B cell (primary cell): ENCODE results near the gene DHX8. TPM values are rescaled to one million over a fixed set of nuclear protein-coding genes. Genes with fewer than 3 reads are reported as not detected.
A peak's percentile ranks its signal among the peaks of the same experiment; 100 is the strongest.

Source experiments
- ATAC-seq: fragments of 200-7000 bp; cut with Tn5 transposase; one replicate; pipeline ENCODE4 v1.10.0; 2021; ENCODE audit warnings: low read depth, mild to moderate bottlenecking, moderate number of reproducible peaks, moderate library complexity
- CTCF ChIA-PET: fragments of 350-600 bp; sonication (Branson Sonifier 250); formaldehyde crosslinking; loops from one replicate; lab custom pipeline; 2021; ENCODE audit warnings: antibody characterized with exemption, inconsistent platforms; lab: Charles Lee
- POLR2A ChIA-PET: fragments of 350-600 bp; sonication (Branson Sonifier 250); formaldehyde crosslinking; loops from one replicate; lab custom pipeline; 2021; ENCODE audit warnings: antibody characterized with exemption; lab: Charles Lee
- DNase-seq: peaks from one replicate; pipeline ENCODE4 v3.0.0; 2013
- H2AFZ ChIP-seq: 2 replicates; pipeline ENCODE4 v1.6.1; 2012; ENCODE audit warnings: mild to moderate bottlenecking, low read depth, low read length; ENCODE audit not compliant: insufficient read depth, poor library complexity, severe bottlenecking
- H3K27ac ChIP-seq, 2 donors: 1 replicate in 1 of 2; 2 replicates in 1 of 2; pipeline ENCODE4 v1.5.1; 2012 to 2013; ENCODE audit warnings: low read length in 2 of 2, mild to moderate bottlenecking in 2 of 2, moderate library complexity in 1 of 2
- H3K27me3 ChIP-seq, 4 experiments: fragments of 200-600 bp in 1 of 4; sonication (generic) in 1 of 4; replicated peaks in 1 of 4; 1 replicate in 2 of 4; 2 replicates in 2 of 4; pipeline versions ENCODE4 v1.6.1 to v1.7.0; 2013 to 2016; ENCODE audit warnings: low read length in 3 of 4, mild to moderate bottlenecking in 2 of 4, mixed read lengths in 1 of 4, moderate library complexity in 1 of 4; ENCODE audit not compliant: insufficient read depth in 4 of 4, control insufficient read depth in 3 of 4; ENCODE audit errors: control extremely low read depth in 1 of 4
- H3K36me3 ChIP-seq, 2 experiments: replicated peaks in 1 of 2; 1 replicate in 1 of 2; 2 replicates in 1 of 2; pipeline versions ENCODE4 v1.6.1 to v1.7.1; 2013; ENCODE audit warnings: low read length in 1 of 2; ENCODE audit not compliant: insufficient read depth in 2 of 2, control insufficient read depth in 1 of 2; ENCODE audit errors: control extremely low read depth in 1 of 2, extremely low read depth in 1 of 2
- H3K4me1 ChIP-seq, 2 donors: fragments of 200-600 bp in 1 of 2; sonication (generic) in 1 of 2; 1 replicate in 1 of 2; 2 replicates in 1 of 2; pipeline versions ENCODE4 v1.5.1 to v1.6.1; 2013 to 2017; ENCODE audit warnings: low read length in 2 of 2; ENCODE audit not compliant: control insufficient read depth in 2 of 2, insufficient read depth in 2 of 2
- H3K4me2 ChIP-seq: replicated peaks from 2 replicates; pipeline ENCODE3; 2012; ENCODE audit warnings: mild to moderate bottlenecking, low read depth, low read length; ENCODE audit not compliant: poor library complexity, severe bottlenecking
- H3K4me3 ChIP-seq, 5 experiments: fragments of 200-600 bp in 1 of 5; sonication (generic) in 1 of 5; 1 replicate in 3 of 5; 2 replicates in 2 of 5; pipeline versions ENCODE4 v1.5.1 to v1.7.0; 2011 to 2016; ENCODE audit warnings: low read length in 4 of 5, mild to moderate bottlenecking in 4 of 5, low read depth in 2 of 5, control low read depth in 1 of 5, moderate library complexity in 1 of 5; ENCODE audit not compliant: insufficient read depth in 1 of 5; ENCODE audit errors: control extremely low read depth in 1 of 5, extremely low read depth in 1 of 5
- H3K79me2 ChIP-seq: fragments of 200-600 bp; sonication (generic); one replicate; pipeline ENCODE4 v1.6.0; 2016; ENCODE audit warnings: low read length; ENCODE audit not compliant: control insufficient read depth, insufficient read depth
- H3K9ac ChIP-seq: fragments of 200-600 bp; sonication (generic); 2 replicates; pipeline ENCODE4 v1.6.1; 2017; ENCODE audit warnings: mild to moderate bottlenecking, low read length, moderate library complexity
- H3K9me3 ChIP-seq, 3 donors: one replicate each; pipeline versions ENCODE4 v1.6.1 to v1.7.1; 2013; ENCODE audit warnings: low read length in 2 of 3; ENCODE audit not compliant: control insufficient read depth in 2 of 3, insufficient read depth in 1 of 3; ENCODE audit errors: control extremely low read depth in 1 of 3
- H4K20me1 ChIP-seq: 2 replicates; pipeline ENCODE4 v1.6.0; 2012; ENCODE audit warnings: mild to moderate bottlenecking, low read length; ENCODE audit not compliant: insufficient read depth, control insufficient read depth, poor library complexity, severe bottlenecking
- H3K27ac Mint-ChIP-seq: one replicate; pipeline ENCODE4 v1.8.0; 2021; ENCODE audit warnings: mixed read lengths
- H3K27me3 Mint-ChIP-seq: one replicate; pipeline ENCODE4 v1.8.0; 2021; ENCODE audit warnings: mixed read lengths
- H3K4me1 Mint-ChIP-seq: one replicate; pipeline ENCODE4 v1.8.0; 2021; ENCODE audit warnings: mixed read lengths
- H3K4me3 Mint-ChIP-seq: one replicate; pipeline ENCODE4 v1.8.0; 2021; ENCODE audit warnings: mixed read lengths
- H3K9me3 Mint-ChIP-seq: one replicate; pipeline ENCODE4 v1.8.0; 2022; ENCODE audit warnings: mixed read lengths; ENCODE audit not compliant: insufficient read depth
- EZH2 ChIP-seq: IDR thresholded peaks from 2 replicates; pipeline ENCODE4 v1.6.1; 2012; ENCODE audit warnings: borderline replicate concordance, low read depth, mild to moderate bottlenecking, moderate library complexity, low read length; ENCODE audit not compliant: insufficient read depth, poor library complexity, severe bottlenecking
- WGBS: methylation state at CpG from one replicate; pipeline ENCODE4 v1.1.5; 2013; ENCODE audit warnings: missing lambda C conversion rate; ENCODE audit not compliant: insufficient coverage; 5-methylcytosine and 5-hydroxymethylcytosine counted together
- intact Hi-C: fragments of 100-400 bp; cut with micrococcal nuclease; formaldehyde crosslinking; loops from one replicate; pipeline ENCODE4 v1.10.0; 2022
- polyA plus RNA-seq: library from polyadenylated mRNA; depleted of rRNA; stranded (reverse); fragments of >200 nt; gene quantifications from 2 replicates; pipeline ENCODE4 v1.2.3, GENCODE V29; 2012
- total RNA-seq, 2 donors: library from RNA; stranded (reverse); fragments of 120-200 nt in 1 of 2; gene quantifications; 1 replicate in 1 of 2; 2 replicates in 1 of 2; pipeline versions ENCODE4 v1.2.3 to v1.2.4, GENCODE V29; 2013 to 2022
- TF ChIP-seq, protein P1 (sequence below): fragments of 200-600 bp; IDR thresholded peaks from one replicate; pipeline ENCODE4 v1.8.0; 2022; ENCODE audit warnings: antibody characterized with exemption, mild to moderate bottlenecking

The DHX8 gene
- total and polyA plus RNA-seq, 2 donors (not counting 1 experiment from before 2014, with no cell fraction given), result 17.9 to 63.3 TPM

DNA sequence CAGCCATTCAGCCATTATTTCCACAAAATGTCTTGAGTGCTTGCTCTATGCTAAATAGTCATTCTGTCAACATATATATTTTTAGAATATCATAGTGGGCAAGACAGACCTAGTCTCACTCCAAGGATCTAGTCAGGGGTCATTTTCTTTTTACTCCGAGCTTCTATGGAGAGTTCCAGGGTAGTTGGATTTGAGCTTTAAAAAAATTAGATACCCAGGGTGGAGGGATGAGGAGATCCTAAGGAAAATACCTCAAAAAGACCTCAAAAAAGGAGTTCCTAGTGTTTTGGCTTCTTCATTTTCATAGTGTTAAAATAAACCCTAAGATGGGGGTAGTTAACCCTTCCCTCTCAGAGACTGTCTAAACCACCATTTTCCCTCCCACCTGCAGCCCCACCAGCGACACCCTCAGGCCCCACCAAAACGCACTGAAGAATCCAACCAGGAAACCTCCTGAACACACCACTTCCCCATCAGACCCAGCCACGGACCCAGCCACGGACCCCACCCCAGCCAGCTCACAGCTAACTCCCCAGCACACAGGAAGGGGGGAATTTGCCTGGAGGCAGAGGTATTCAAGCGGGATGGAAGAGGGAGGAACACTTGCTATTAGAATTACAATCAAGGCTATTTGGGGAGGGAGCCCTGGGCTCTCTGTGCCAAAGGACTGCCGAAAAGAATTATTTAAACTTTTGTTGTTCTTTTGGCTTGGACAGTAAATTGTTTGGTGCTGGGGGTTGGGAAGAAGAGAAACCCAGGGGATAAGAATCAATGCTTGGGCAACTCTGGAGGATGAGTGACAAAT, 60.2 kb downstream of the DHX8 start:
- H3K4me1 ChIP-seq, result peaks cover 21 to 28% of the 10 kb centered on the region in 2 donors
- H3K9me3 ChIP-seq, result no peaks in the 10 kb centered on the region
- H3K36me3 ChIP-seq, result no peaks in the 10 kb centered on the region
- H3K4me2 ChIP-seq, result no peak overlapping the region
- H3K4me3 ChIP-seq, result no peak overlapping the region
- no peak overlapping the region for H3K27ac ChIP-seq
- CTCF ChIA-PET, result no interaction called here
- H3K4me3 Mint-ChIP-seq, result peak overlapping the region; percentile 49
- ATAC-seq, result no peak
- WGBS, result 0% methylated on average over 2 of the region's 7 CpGs
- intact Hi-C loops, result no loop called here
- DNase-seq, result no peak
- TF ChIP-seq, protein P1, sequence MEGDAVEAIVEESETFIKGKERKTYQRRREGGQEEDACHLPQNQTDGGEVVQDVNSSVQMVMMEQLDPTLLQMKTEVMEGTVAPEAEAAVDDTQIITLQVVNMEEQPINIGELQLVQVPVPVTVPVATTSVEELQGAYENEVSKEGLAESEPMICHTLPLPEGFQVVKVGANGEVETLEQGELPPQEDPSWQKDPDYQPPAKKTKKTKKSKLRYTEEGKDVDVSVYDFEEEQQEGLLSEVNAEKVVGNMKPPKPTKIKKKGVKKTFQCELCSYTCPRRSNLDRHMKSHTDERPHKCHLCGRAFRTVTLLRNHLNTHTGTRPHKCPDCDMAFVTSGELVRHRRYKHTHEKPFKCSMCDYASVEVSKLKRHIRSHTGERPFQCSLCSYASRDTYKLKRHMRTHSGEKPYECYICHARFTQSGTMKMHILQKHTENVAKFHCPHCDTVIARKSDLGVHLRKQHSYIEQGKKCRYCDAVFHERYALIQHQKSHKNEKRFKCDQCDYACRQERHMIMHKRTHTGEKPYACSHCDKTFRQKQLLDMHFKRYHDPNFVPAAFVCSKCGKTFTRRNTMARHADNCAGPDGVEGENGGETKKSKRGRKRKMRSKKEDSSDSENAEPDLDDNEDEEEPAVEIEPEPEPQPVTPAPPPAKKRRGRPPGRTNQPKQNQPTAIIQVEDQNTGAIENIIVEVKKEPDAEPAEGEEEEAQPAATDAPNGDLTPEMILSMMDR, result no peak
- TF ChIP-seq EZH2, result no peak
- H3K9me3 Mint-ChIP-seq, result no peaks in the 10 kb centered on the region
- POLR2A ChIA-PET, result interaction anchor here (1.2 kb wide), 1 partner anchor 145 kb away, joined by 4 read pairs; the partner anchor contains the start of gene ARL4D
- H3K79me2 ChIP-seq, result no peaks in the 10 kb centered on the region
- H2AFZ ChIP-seq, result no peak overlapping the region
- H3K9ac ChIP-seq, result no peak overlapping the region
- H3K4me1 Mint-ChIP-seq, result peaks cover 24% of the 10 kb centered on the region
- H4K20me1 ChIP-seq, result peaks cover 17% of the 10 kb centered on the region
- H3K27me3 ChIP-seq, result peaks cover 0 to 51% (median 27%) of the 10 kb centered on the region in 4 experiments
- no peak overlapping the region for H3K27ac Mint-ChIP-seq
- H3K27me3 Mint-ChIP-seq, result peaks cover 41% of the 10 kb centered on the region

DNA sequence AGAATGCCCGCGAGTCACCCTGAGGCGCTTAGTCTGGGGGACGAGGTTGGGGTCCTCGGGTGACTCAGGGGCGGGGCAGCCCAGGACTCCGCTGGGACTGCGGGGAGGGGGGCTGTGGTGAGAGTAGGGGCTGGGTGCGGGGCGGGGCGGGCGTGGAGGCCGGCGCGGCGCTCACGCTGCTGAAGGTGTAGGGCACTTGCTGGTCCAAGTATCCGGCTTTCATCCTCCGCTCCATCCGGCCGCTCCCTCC, 61.5 kb downstream of the DHX8 start:
- intact Hi-C loops, result no loop called here

More for the DNA sequence above, 61.5 kb downstream of the DHX8 start:
- 2% methylated on average over 13 of the region's 21 CpGs for WGBS
- Histone ChIP-seq H3K4me2 (peak overlapping the region; percentile 99), H3K9me3 (no peaks in the 10 kb centered on the region), H3K4me1 (peaks cover 21 to 28% of the 10 kb centered on the region in 2 donors), H3K9ac (peak overlapping the region; percentile 74), H3K79me2 (no peaks in the 10 kb centered on the region), H3K27me3 (peaks cover 0 to 64% (median 32%) of the 10 kb centered on the region in 4 experiments), H3K27ac (no peak overlapping the region), H3K4me3 (peak overlapping the region in 4 of 5 experiments; percentile 37 to 74 (median 58)), H4K20me1 (peaks cover 17% of the 10 kb centered on the region), H3K36me3 (no peaks in the 10 kb centered on the region), H2AFZ (peak overlapping the region; percentile 54)
- no peak overlapping the region for H3K27ac Mint-ChIP-seq
- ChIA-PET POLR2A (interaction anchor here (0.6 to 0.7 kb wide), 2 partner anchors 157 to 524 kb away, joined by 4 to 5 read pairs; no protein-coding TSS in a partner anchor), CTCF (no interaction called here)
- no peaks in the 10 kb centered on the region for H3K9me3 Mint-ChIP-seq
- H3K27me3 Mint-ChIP-seq, result peaks cover 52% of the 10 kb centered on the region
- H3K4me3 Mint-ChIP-seq, result peak overlapping the region; percentile 87
- ATAC-seq, result peak; percentile 8
- H3K4me1 Mint-ChIP-seq, result peaks cover 24% of the 10 kb centered on the region
- no peak for TF ChIP-seq EZH2
- TF ChIP-seq, protein P1, result no peak
- no peak for DNase-seq
